Liver (tissue), 9 donors: Measurements from ENCODE around the gene ETFBKMT. TPM values are rescaled to one million over a fixed set of nuclear protein-coding genes. Genes with fewer than 3 reads are reported as not detected.
A peak's percentile ranks its signal among the peaks of the same experiment; 100 is the strongest.

Experiments used
- DNase-seq: peaks from one replicate; pipeline ENCODE4 v3.0.0-alpha.2; 2017; ENCODE audit warnings: low spot score
- H3K27ac ChIP-seq, 2 donors: one replicate each; pipeline ENCODE4 v1.7.0; 2013; ENCODE audit warnings: inconsistent platforms in 2 of 2, low read length in 2 of 2, control low read depth in 1 of 2, low read depth in 1 of 2, mild to moderate bottlenecking in 1 of 2
- H3K27me3 ChIP-seq, 4 donors: one replicate each; pipeline versions ENCODE4 v1.6.1 to v1.7.0; 2013; ENCODE audit warnings: low read length in 3 of 4, inconsistent platforms in 1 of 4, mild to moderate bottlenecking in 1 of 4, moderate library complexity in 1 of 4; ENCODE audit not compliant: control insufficient read depth in 4 of 4, insufficient read depth in 4 of 4
- H3K36me3 ChIP-seq, 4 donors: one replicate each; pipeline versions ENCODE4 v1.6.1 to v1.7.0; 2013; ENCODE audit warnings: low read length in 3 of 4, mild to moderate bottlenecking in 3 of 4, low read depth in 1 of 4, moderate library complexity in 1 of 4; ENCODE audit not compliant: control insufficient read depth in 4 of 4, insufficient read depth in 3 of 4
- H3K4me1 ChIP-seq, 4 donors: one replicate each; pipeline versions ENCODE4 v1.6.1 to v1.7.0; 2013; ENCODE audit warnings: low read length in 3 of 4, mild to moderate bottlenecking in 3 of 4, moderate library complexity in 1 of 4; ENCODE audit not compliant: control insufficient read depth in 4 of 4, insufficient read depth in 4 of 4
- H3K4me3 ChIP-seq, 3 donors: one replicate each; pipeline versions ENCODE4 v1.6.1 to v1.7.0; 2013; ENCODE audit warnings: low read length in 3 of 3, control low read depth in 1 of 3, low read depth in 1 of 3, mild to moderate bottlenecking in 1 of 3
- H3K9ac ChIP-seq, 2 donors: one replicate each; pipeline ENCODE4 v1.7.0; 2013; ENCODE audit warnings: low read length in 2 of 2, mild to moderate bottlenecking in 2 of 2, moderate library complexity in 2 of 2, control low read depth in 1 of 2, low read depth in 1 of 2
- H3K9me3 ChIP-seq, 4 donors: one replicate each; pipeline versions ENCODE4 v1.6.1 to v1.7.0; 2013; ENCODE audit warnings: low read length in 3 of 4; ENCODE audit not compliant: control insufficient read depth in 4 of 4
- EGR1 ChIP-seq, 2 donors: IDR thresholded peaks; 2 replicates each; pipeline ENCODE4 v1.6.1; 2016 to 2018; ENCODE audit warnings: antibody characterized with exemption in 2 of 2, low read depth in 2 of 2
- FOXA1 ChIP-seq: IDR thresholded peaks from 2 replicates; pipeline ENCODE4 v1.6.1; 2016; ENCODE audit warnings: antibody characterized with exemption
- FOXA2 ChIP-seq: IDR thresholded peaks from 2 replicates; pipeline ENCODE4 v1.6.1; 2016; ENCODE audit warnings: antibody characterized with exemption
- GABPA ChIP-seq, 2 donors: IDR thresholded peaks in 1 of 2; conservative IDR thresholded peaks in 1 of 2; 2 replicates each; pipeline ENCODE4 v1.6.1; 2016; ENCODE audit warnings: antibody characterized with exemption in 2 of 2, mild to moderate bottlenecking in 1 of 2, moderate library complexity in 1 of 2
- HNF4A ChIP-seq, 2 donors: conservative IDR thresholded peaks; 2 replicates each; pipeline ENCODE4 v1.6.1; 2016; ENCODE audit warnings: antibody characterized with exemption in 2 of 2, mild to moderate bottlenecking in 2 of 2
- HNF4G ChIP-seq: IDR thresholded peaks from 2 replicates; pipeline ENCODE4 v1.6.1; 2016; ENCODE audit warnings: antibody characterized with exemption
- JUND ChIP-seq, 2 donors: IDR thresholded peaks; 2 replicates each; pipeline ENCODE4 v1.6.1; 2016; ENCODE audit warnings: antibody characterized with exemption in 2 of 2
- NR2F2 ChIP-seq: IDR thresholded peaks from 2 replicates; pipeline ENCODE4 v1.6.1; 2016; ENCODE audit warnings: antibody characterized with exemption
- RAD21 ChIP-seq, 2 donors: IDR thresholded peaks; 2 replicates each; pipeline ENCODE4 v1.6.1; 2016; ENCODE audit warnings: antibody characterized with exemption in 2 of 2, mild to moderate bottlenecking in 2 of 2
- RXRA ChIP-seq, 2 donors: IDR thresholded peaks; 2 replicates each; pipeline ENCODE4 v1.6.1; 2017 to 2018; ENCODE audit warnings: antibody characterized with exemption in 2 of 2, mild to moderate bottlenecking in 1 of 2
- SP1 ChIP-seq: IDR thresholded peaks from 2 replicates; pipeline ENCODE4 v1.6.1; 2018; ENCODE audit warnings: antibody characterized with exemption, mild to moderate bottlenecking
- TAF1 ChIP-seq: conservative IDR thresholded peaks from 2 replicates; pipeline ENCODE4 v1.6.1; 2016; ENCODE audit warnings: antibody characterized with exemption, mild to moderate bottlenecking
- YY1 ChIP-seq: IDR thresholded peaks from 2 replicates; pipeline ENCODE4 v1.6.1; 2016; ENCODE audit warnings: antibody characterized with exemption, mild to moderate bottlenecking
- WGBS: extraction: QIAGEN DNeasy Blood & Tissue Kit; methylation state at CpG from one replicate; pipeline ENCODE4 v1.1.7; 2013; 5-methylcytosine and 5-hydroxymethylcytosine counted together
- polyA plus RNA-seq, 2 donors: library from polyadenylated mRNA; stranded (reverse) in 1 of 2; unstranded in 1 of 2; fragments of 200-250 nt in 1 of 2; fragments of >200 nt in 1 of 2; fragmentation: Nextera tagmentation in 1 of 2; extraction: Ambion mirVana in 1 of 2; gene quantifications; one replicate each; pipeline versions ENCODE4 v1.2.1 to v1.2.3, GENCODE V29; 2013 to 2015
- total RNA-seq, 2 donors: library from RNA; depleted of rRNA; stranded (reverse); fragments of >200 nt; gene quantifications; one replicate each; pipeline ENCODE4 v1.2.3, GENCODE V29; 2014
- TF ChIP-seq, protein P1 (sequence below): IDR thresholded peaks from 2 replicates; pipeline ENCODE4 v1.6.1; 2016; ENCODE audit warnings: antibody characterized with exemption
- TF ChIP-seq, protein P2 (sequence below): IDR thresholded peaks from 2 replicates; pipeline ENCODE4 v1.6.1; 2016; ENCODE audit warnings: antibody characterized with exemption, mild to moderate bottlenecking
- TF ChIP-seq, protein P3 (sequence below): IDR thresholded peaks from 2 replicates; pipeline ENCODE4 v1.6.1; 2016; ENCODE audit warnings: antibody characterized with exemption
- TF ChIP-seq, protein P4 (sequence below): fragments of 150-350 bp; IDR thresholded peaks from 2 replicates; pipeline ENCODE4 v1.5.1; 2017; ENCODE audit warnings: improper control_type of control experiment, low read depth, low read length; ENCODE audit not compliant: missing input control
- TF ChIP-seq, protein P5 (sequence below): IDR thresholded peaks from 2 replicates; pipeline ENCODE4 v1.6.1; 2016; ENCODE audit warnings: antibody characterized with exemption
- donor health status: healthy.
- donor health status: healthy.
- donor health status: healthy.
- donor health status: healthy.
- donor health status: healthy.

The ETFBKMT gene, protein sequence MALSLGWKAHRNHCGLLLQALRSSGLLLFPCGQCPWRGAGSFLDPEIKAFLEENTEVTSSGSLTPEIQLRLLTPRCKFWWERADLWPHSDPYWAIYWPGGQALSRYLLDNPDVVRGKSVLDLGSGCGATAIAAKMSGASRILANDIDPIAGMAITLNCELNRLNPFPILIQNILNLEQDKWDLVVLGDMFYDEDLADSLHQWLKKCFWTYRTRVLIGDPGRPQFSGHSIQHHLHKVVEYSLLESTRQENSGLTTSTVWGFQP
- total RNA-seq (1 to 10 TPM; 4.6 to 4.8 TPM), polyA plus RNA-seq (1 to 10 TPM; 1.9 to 4.4 TPM)

DNA sequence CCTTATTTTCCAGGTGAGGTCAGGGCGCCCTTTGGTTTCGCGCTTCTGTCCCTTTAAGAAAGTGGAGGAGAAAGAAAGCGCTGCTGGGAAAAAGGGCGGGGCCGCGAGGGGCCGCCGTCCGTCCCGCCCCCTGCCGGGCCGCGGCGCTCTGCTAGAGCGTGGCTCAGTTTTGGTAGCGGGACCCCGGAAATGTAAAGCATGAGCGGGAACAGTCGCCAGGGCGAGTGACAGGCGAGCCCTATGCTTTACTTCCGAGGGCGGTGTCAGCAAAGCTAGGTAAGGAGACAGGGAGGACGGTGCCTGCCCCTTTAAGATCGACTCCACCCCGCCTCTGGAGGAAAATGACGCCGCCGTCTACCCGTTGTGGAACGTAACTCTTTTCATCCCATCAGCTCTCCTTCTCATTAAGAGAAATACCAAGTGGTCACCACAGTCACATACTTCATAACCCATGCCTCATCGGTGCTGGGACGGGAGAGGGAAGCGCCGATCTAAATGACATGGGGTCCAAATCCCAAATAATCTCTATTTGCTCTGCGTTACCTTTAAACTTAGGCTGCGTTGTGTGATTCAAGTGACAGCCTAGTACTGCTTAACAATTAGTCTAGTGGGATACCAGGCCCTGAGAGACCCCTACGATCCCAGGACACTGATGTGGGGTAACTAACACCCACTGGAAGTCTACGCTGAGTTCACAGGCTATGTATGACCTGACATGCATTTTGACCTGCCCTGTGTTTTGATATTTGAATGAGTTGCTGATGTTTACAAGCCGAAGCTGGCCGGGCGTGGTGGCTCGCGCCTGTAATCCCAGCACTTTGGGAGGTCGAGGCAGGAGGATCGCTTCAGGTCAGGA lies at the start of gene ETFBKMT:
TSS of gene ETFBKMT (plus strand) at position 602 of the 856 bp plus-strand sequence. CDS start 2,266 bp downstream, outside the sequence.
- WGBS: 1% methylated on average over 47 of the region's 47 CpGs
- H3K27ac ChIP-seq: peak within 1 kb of the TSS; percentile 95 to 99
- peaks cover 2 to 25% (median 11%) of the 10 kb centered on the region in 4 donors for H3K4me1 ChIP-seq
- H3K36me3 ChIP-seq: peaks cover 0 to 7% (median 1%) of the 10 kb centered on the region in 4 donors
- H3K9ac ChIP-seq: peak within 1 kb of the TSS; percentile 90 to 100
- TF ChIP-seq EGR1 (IDR thresholded peaks at IDR 0.05; ENCODE audit: low read depth in 2 of 2): peak in 1 of 2 donors; percentile 81
- TF ChIP-seq TAF1: peak; percentile 90
- TF ChIP-seq SP1: peak; percentile 69
- no peak for TF ChIP-seq FOXA1
- no peak for TF ChIP-seq HNF4A (conservative IDR thresholded peaks at IDR 0.05)
- TF ChIP-seq RAD21 (IDR thresholded peaks at IDR 0.05): peak; percentile 57 to 61
- TF ChIP-seq, protein P1, sequence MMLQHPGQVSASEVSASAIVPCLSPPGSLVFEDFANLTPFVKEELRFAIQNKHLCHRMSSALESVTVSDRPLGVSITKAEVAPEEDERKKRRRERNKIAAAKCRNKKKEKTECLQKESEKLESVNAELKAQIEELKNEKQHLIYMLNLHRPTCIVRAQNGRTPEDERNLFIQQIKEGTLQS: no peak
- TF ChIP-seq YY1: peak; percentile 91
- no peak for TF ChIP-seq HNF4G
- TF ChIP-seq, protein P2, sequence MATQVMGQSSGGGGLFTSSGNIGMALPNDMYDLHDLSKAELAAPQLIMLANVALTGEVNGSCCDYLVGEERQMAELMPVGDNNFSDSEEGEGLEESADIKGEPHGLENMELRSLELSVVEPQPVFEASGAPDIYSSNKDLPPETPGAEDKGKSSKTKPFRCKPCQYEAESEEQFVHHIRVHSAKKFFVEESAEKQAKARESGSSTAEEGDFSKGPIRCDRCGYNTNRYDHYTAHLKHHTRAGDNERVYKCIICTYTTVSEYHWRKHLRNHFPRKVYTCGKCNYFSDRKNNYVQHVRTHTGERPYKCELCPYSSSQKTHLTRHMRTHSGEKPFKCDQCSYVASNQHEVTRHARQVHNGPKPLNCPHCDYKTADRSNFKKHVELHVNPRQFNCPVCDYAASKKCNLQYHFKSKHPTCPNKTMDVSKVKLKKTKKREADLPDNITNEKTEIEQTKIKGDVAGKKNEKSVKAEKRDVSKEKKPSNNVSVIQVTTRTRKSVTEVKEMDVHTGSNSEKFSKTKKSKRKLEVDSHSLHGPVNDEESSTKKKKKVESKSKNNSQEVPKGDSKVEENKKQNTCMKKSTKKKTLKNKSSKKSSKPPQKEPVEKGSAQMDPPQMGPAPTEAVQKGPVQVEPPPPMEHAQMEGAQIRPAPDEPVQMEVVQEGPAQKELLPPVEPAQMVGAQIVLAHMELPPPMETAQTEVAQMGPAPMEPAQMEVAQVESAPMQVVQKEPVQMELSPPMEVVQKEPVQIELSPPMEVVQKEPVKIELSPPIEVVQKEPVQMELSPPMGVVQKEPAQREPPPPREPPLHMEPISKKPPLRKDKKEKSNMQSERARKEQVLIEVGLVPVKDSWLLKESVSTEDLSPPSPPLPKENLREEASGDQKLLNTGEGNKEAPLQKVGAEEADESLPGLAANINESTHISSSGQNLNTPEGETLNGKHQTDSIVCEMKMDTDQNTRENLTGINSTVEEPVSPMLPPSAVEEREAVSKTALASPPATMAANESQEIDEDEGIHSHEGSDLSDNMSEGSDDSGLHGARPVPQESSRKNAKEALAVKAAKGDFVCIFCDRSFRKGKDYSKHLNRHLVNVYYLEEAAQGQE: peak; percentile 62
- peak; percentile 7 to 49 for TF ChIP-seq RXRA (IDR thresholded peaks at IDR 0.05)
- TF ChIP-seq FOXA2: no peak
- TF ChIP-seq, protein P3, sequence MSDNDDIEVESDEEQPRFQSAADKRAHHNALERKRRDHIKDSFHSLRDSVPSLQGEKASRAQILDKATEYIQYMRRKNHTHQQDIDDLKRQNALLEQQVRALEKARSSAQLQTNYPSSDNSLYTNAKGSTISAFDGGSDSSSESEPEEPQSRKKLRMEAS: peak; percentile 98
- TF ChIP-seq, protein P4, sequence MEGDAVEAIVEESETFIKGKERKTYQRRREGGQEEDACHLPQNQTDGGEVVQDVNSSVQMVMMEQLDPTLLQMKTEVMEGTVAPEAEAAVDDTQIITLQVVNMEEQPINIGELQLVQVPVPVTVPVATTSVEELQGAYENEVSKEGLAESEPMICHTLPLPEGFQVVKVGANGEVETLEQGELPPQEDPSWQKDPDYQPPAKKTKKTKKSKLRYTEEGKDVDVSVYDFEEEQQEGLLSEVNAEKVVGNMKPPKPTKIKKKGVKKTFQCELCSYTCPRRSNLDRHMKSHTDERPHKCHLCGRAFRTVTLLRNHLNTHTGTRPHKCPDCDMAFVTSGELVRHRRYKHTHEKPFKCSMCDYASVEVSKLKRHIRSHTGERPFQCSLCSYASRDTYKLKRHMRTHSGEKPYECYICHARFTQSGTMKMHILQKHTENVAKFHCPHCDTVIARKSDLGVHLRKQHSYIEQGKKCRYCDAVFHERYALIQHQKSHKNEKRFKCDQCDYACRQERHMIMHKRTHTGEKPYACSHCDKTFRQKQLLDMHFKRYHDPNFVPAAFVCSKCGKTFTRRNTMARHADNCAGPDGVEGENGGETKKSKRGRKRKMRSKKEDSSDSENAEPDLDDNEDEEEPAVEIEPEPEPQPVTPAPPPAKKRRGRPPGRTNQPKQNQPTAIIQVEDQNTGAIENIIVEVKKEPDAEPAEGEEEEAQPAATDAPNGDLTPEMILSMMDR: peak; percentile 26
- peak; percentile 18 to 46 for TF ChIP-seq JUND (IDR thresholded peaks at IDR 0.05)
- TF ChIP-seq, protein P5, sequence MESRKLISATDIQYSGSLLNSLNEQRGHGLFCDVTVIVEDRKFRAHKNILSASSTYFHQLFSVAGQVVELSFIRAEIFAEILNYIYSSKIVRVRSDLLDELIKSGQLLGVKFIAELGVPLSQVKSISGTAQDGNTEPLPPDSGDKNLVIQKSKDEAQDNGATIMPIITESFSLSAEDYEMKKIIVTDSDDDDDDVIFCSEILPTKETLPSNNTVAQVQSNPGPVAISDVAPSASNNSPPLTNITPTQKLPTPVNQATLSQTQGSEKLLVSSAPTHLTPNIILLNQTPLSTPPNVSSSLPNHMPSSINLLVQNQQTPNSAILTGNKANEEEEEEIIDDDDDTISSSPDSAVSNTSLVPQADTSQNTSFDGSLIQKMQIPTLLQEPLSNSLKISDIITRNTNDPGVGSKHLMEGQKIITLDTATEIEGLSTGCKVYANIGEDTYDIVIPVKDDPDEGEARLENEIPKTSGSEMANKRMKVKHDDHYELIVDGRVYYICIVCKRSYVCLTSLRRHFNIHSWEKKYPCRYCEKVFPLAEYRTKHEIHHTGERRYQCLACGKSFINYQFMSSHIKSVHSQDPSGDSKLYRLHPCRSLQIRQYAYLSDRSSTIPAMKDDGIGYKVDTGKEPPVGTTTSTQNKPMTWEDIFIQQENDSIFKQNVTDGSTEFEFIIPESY: peak; percentile 68
- TF ChIP-seq GABPA (IDR thresholded peaks at IDR 0.05 in 1 of 2, conservative IDR thresholded peaks at IDR 0.05 in 1 of 2): peak in 1 of 2 donors; percentile 76
- TF ChIP-seq NR2F2: no peak
- no peaks in the 10 kb centered on the region for H3K27me3 ChIP-seq
- peak within 1 kb of the TSS; percentile 69 to 100 (median 99) for H3K4me3 ChIP-seq
- peak; percentile 89 for DNase-seq
- H3K9me3 ChIP-seq: no peaks in the 10 kb centered on the region
